DLD1 (cell line): Measurements from ENCODE around the gene TRRAP.

ENCODE experiments used
- in situ Hi-C: cut with HindIII; loops from 2 replicates; pipeline ENCODE4 v1.10.0; 2017; ENCODE audit warnings: low sequenced_read_pairs

Gene TRRAP

GRCh38 chr7:98864731-98865453, 13.4 kb upstream of the TRRAP start:
- in situ Hi-C loops = loop anchor here (25.0 kb wide), 1 partner anchor 428 kb away; no protein-coding TSS in a partner anchor

DNA sequence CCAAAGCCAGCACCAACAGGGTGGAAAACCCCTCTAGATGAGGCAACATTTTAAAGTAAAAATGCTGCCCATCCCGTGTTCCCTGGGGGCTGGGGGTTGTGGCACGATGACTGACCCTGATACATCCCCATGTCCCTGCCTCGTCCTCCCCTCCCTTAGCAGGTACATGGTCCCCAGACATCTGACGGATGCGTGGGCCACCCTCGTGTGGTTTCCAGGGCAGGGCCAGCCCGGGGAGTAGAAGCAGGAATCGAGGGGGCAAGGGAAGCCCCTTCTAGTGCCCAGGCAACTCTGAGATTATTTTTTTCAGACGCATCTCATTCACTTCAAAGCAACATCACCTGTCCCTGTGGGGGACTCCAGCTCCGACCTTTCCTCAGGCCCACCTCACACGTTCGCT, 12.0 kb upstream of the TRRAP start:
- in situ Hi-C loops = loop anchor here (25.0 kb wide), 1 partner anchor 429 kb away; no protein-coding TSS in a partner anchor

- in situ Hi-C loops = loop anchor here (25.0 kb wide), 1 partner anchor 429 kb away; no protein-coding TSS in a partner anchor
Observed at GRCh38 chr7:98866765-98867164, 11.6 kb upstream of the TRRAP start.

DNA sequence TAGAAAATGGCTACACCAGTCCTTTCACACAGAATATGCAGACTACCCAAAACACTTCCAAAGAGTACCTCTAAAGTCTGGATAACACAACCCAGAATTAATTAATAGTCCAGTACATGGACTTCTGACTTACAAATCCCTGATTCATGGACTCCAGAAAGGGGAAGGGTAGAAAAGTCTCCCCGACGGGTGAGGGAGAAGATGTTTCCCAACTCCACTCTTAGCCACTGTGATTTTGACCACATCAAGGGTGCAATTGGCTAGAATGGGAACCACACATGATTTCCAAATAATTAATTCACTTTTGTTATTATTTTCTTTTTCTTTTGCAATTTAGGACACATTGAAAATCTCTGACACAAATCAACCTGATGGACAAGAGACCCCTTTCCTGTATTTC, 9.9 kb upstream of the TRRAP start:
- in situ Hi-C loops = loop anchor here (25.0 kb wide), 1 partner anchor 431 kb away; no protein-coding TSS in a partner anchor

GRCh38 chr7:98869027-98869596, 9.2 kb upstream of the TRRAP start:
- in situ Hi-C loops = loop anchor here (25.0 kb wide), 1 partner anchor 432 kb away; no protein-coding TSS in a partner anchor

DNA sequence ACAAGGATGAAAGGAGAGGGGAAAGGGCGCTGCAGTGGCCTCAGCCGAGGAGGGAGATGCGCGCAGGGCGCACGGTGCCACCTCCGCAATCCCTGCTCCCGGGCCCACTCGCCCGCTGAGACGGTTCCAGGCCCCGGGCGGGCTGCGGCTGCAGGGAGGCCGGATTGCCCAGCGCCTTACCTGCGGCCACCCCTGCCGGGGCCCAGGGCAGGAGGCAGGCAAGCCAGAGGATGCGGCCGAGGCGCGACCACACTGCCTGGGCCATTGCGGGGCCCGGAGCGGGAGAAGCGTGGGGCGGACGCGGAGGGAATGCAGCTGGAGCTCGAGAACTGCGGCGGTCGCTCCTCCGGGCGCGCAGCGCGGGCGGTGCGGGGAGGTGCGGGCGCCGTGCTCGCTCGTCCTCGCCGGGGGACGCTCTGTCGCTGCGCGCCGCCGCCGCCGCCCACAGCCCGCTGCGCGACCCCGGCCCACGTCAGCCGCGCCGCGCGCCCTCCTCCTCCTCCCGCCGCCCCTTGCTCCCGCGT, 8.7 kb upstream of the TRRAP start, which contains the start of gene TMEM130:
TSS of gene TMEM130 (minus strand) at position 418 of the 524 bp plus-strand sequence. CDS start at position 265, 153 bp downstream.
- in situ Hi-C loops = loop anchor here (10.0 to 25.0 kb wide), 2 partner anchors 432 to 575 kb away; no protein-coding TSS in a partner anchor

- in situ Hi-C loops = loop anchor here (10.0 to 25.0 kb wide), 2 partner anchors 433 to 575 kb away; no protein-coding TSS in a partner anchor
Observed at GRCh38 chr7:98870121-98870651, 8.1 kb upstream of the TRRAP start.

GRCh38 chr7:98870807-98871491, 7.4 kb upstream of the TRRAP start:
- in situ Hi-C loops = loop anchor here (10.0 to 25.0 kb wide), 2 partner anchors 434 to 576 kb away; no protein-coding TSS in a partner anchor

DNA sequence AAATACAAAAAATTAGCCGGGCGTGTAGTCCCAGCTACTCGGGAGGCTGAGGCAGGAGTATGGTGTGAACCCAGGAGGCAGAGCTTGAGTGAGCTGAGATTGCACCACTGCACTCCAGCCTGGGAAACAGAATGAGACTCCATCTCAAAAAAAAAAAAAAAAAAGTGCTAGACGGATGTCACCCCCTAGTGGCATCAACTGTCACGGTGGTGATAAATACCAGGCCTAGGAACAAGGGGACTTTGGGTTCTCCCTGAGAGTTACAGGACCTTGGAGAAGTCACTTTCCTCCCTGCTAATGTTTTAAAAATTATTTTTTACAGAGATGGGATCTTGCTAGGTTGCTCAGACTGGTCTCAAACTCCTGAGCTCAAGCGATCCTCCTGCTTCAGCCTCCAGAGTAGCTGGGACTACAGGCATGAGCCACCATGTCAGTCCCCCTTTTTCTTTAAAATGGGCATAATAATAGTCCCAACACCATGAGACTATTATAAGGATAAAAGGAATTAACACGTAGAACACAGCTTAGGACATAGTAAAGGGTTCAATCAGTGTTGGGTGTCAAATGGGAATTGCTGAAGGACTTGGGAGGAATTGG, 5.9 kb upstream of the TRRAP start:
- in situ Hi-C loops = loop anchor here (10.0 to 25.0 kb wide), 2 partner anchors 435 to 578 kb away; no protein-coding TSS in a partner anchor

DNA sequence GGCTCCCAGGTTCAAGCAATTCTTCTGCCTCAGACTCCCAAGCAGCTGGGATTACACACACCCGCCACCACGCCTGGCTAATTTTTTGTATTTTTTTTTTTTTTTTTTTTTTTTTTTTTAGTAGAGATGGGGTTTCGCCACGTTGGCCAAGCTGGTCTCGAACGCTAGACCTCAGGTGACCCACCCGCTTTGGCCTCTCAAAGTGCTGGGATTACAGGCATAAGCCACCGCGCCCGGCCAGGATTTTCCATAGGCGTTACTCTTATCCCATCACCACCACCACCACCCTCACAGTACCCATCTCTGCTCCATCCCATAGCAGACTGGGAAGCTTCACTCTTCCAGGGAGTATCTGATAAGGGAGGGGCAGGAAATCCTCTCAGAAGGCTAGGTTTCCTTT, 4.7 kb upstream of the TRRAP start:
- in situ Hi-C loops = loop anchor here (10.0 to 25.0 kb wide), 2 partner anchors 436 to 579 kb away; no protein-coding TSS in a partner anchor

DNA sequence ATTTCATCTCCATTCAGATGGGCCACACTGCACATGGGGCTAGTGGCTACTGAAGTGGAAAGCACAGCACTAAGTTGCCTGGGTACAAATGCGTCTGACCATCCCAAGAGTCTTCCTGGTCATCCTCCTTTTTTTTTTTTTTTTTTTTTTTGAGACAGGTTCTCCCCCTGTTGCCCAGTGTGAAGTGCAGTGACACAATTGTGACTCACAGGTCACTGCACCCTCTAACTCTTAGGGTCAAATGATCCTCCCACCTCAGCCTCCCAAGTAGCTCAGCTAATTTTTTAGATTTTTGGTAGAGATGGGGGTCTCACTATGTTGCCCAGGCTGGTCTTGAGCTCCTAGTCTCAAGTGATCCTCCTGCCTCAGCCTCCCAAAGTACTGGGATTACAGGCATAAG, 3.4 kb upstream of the TRRAP start:
- in situ Hi-C loops = loop anchor here (10.0 to 25.0 kb wide), 2 partner anchors 438 to 580 kb away; no protein-coding TSS in a partner anchor

- in situ Hi-C loops = loop anchor here (10.0 kb wide), 1 partner anchor 581 kb away; no protein-coding TSS in a partner anchor
Observed at GRCh38 chr7:98875501-98875900, 2.8 kb upstream of the TRRAP start.

DNA sequence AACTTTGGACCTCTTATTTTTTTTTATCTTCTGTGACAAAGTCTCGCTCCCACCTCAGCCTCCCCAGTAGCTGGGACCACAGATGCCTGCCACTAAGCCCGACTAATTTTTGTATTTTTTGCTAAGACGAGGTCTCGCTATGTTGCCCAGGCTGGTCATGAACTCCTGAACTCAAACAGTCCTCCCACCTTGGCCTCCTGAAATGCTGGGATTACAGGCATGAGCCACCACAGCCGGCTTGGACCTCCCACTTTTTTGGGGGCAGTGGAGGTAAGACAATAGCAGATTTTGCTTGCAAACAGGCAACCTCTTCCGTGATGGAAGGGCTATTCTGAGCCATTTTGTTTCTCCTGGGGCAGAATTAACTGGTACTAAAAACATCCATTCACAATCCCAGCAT, 1.2 kb upstream of the TRRAP start:
- in situ Hi-C loops = loop anchor here (10.0 kb wide), 1 partner anchor 582 kb away; no protein-coding TSS in a partner anchor

DNA sequence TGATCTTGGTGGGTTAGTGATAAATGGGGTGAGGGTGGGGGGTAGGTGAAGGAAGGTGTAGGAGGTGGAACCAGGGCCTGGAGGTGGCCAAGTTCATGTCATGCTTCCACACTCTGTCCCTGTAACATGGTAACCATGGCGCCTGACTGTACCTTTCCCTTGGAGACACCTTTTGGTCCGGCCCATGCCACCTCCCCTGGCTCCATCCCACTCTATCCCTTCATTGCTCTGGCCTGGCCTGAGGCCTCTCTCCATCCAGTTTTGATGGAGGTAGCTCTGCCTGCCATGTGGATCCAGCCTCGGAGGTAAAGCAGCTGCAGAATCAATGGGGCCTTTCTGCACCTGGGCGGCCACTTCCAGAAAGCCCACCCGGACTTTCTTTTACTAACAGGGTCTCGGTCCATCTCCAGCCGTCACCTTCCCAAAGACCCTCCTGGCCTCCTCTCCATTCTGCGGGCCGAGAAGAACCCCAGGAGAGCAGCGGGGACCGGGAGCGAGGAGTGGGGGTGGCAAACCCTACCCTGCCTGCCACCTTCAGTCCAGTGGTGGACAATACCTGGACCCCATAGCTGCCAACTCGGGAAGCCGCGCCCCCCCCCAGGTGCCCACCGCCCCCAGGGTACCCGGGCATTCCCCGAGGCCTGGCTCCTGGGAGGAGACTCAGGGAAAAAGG, 504 bp upstream of the TRRAP start:
- in situ Hi-C loops = loop anchor here (10.0 kb wide), 1 partner anchor 583 kb away; no protein-coding TSS in a partner anchor

GRCh38 chr7:98879198-98879978, 1.1 kb downstream of the TRRAP start:
- in situ Hi-C loops = loop anchor here (10.0 kb wide), 1 partner anchor 585 kb away; no protein-coding TSS in a partner anchor

DNA sequence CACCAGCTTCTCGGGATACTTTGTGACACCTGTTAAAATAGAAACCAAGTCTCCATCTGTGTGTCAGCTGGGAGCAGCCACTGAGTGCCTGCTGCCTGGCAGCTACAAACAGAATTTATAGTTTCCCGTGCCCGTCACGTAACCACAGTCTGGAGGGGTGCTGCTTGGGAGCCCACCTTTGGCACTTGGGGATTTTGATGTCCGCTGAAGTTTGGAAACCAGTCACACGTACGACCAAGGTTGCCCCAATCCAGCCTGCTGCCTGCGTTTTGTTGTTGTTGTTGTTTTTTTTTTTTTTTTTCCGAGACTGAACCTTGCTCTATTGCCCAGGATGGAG, 1.6 kb downstream of the TRRAP start:
- in situ Hi-C loops = loop anchor here (10.0 kb wide), 1 partner anchor 585 kb away; no protein-coding TSS in a partner anchor

GRCh38 chr7:98880485-98880884, 2.2 kb downstream of the TRRAP start:
- in situ Hi-C loops = no loop called here

GRCh38 chr7:98881561-98882315, 3.4 kb downstream of the TRRAP start:
- in situ Hi-C loops = no loop called here
